Neuron (in vitro differentiated cells): ENCODE results near the gene INSIG1.

Experiments used
- H2AFZ ChIP-seq: one replicate; pipeline ENCODE4 v1.6.1; 2013; ENCODE audit warnings: low read depth, mild to moderate bottlenecking, inconsistent platforms, low read length, moderate library complexity
- H3K27me3 ChIP-seq: one replicate; pipeline ENCODE4 v1.6.1; 2013; ENCODE audit warnings: low read length; ENCODE audit not compliant: insufficient read depth
- H3K36me3 ChIP-seq: one replicate; pipeline ENCODE4 v1.6.1; 2013; ENCODE audit warnings: low read length; ENCODE audit not compliant: insufficient read depth
- H3K4me1 ChIP-seq: one replicate; pipeline ENCODE4 v1.6.1; 2013; ENCODE audit warnings: low read length; ENCODE audit not compliant: insufficient read depth
- H3K4me3 ChIP-seq: 2 replicates; pipeline ENCODE4 v1.5.1; 2013; ENCODE audit warnings: mild to moderate bottlenecking, low read length, moderate library complexity
- H3K9me3 ChIP-seq: one replicate; pipeline ENCODE4 v1.6.1; 2013; ENCODE audit warnings: low read length

Gene INSIG1

DNA sequence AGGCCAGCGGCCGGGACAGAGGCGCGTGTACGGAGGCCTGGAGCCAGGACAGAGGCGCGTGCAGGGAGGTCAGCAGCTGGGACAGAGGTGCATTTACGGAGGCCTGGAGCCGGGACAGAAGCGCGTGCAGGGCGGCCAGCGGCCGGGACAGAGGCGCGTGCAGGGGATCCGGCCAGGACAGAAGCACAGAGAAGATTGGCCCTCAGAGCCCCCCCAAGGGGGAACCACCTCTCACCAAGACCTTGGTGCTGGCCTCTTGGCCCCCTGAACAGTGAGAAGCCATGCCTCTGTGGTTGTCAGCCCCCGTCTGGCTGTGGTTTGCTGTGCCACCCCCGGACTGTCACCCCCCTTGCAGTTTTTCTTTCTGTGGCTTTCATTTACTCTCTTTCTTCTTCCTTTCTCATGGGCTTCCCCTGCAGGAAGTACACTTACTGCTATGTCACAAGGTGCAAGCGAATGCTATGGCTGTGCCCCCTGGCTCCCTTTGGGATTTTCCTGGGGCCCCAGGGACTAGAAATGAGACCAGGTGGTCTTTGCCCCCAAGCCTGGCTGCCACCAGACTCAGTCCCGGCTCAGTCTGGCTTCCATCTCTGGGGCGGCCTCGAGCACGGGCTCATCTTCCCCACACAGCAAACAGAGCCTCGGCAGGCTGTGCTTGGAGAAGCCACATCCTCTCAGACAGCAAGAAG is 41.1 kb downstream of the INSIG1 start:
- H3K27me3 ChIP-seq = peaks cover 10% of the 10 kb centered on the region
- H2AFZ ChIP-seq = no peak overlapping the region
- H3K36me3 ChIP-seq = no peaks in the 10 kb centered on the region
- H3K4me3 ChIP-seq = no peak overlapping the region
- H3K9me3 ChIP-seq = no peaks in the 10 kb centered on the region
- H3K4me1 ChIP-seq = no peaks in the 10 kb centered on the region

DNA sequence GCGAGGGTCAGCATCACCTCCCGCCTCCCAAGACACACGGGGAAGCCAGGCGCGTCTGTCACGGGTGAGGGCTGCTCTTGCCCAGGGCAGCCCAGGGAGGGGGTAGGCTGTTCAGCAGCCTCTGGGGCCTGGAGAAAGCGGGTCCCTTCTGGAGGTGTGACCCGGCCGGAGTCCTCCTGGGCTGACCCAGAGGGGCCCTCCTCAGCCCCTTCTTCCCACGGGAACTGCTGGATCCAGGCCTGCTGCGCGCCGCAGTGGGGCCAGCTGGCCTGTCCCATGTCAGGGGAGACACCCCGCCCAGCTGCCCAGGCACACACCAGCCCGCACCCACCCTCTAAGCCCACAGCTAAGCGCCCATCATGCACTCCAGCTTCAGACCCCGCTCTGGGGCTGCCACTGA is 41.8 kb downstream of the INSIG1 start:
- no peaks in the 10 kb centered on the region for H3K4me1 ChIP-seq
- no peak overlapping the region for H3K4me3 ChIP-seq
- peaks cover 7% of the 10 kb centered on the region for H3K27me3 ChIP-seq
- no peaks in the 10 kb centered on the region for H3K9me3 ChIP-seq
- no peaks in the 10 kb centered on the region for H3K36me3 ChIP-seq
- H2AFZ ChIP-seq = no peak overlapping the region

DNA sequence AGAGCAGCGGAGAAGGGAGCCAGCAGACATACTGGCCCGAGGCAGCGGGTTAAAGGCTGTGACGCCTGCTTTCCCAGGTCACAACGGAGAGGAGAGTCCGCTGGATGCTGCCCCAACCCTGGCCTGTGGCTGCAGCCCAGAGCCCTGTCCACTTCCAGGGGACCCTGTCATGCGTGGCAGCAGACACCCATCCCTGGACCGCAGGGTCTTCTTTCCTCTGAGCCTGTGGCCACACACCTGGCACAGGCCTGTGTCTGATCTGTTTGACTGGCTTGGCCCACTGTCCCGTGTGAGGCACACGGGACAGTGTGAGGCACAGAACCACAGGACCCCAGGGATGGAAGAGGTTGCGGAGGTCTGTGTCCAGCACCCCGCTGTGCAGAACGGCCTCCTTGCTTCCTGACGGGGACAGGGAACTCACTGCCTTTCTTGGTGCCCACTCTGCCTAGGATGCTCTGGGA is 42.4 kb downstream of the INSIG1 start:
- no peaks in the 10 kb centered on the region for H3K36me3 ChIP-seq
- H3K27me3 ChIP-seq = peaks cover 7% of the 10 kb centered on the region
- no peak overlapping the region for H2AFZ ChIP-seq
- no peaks in the 10 kb centered on the region for H3K4me1 ChIP-seq
- no peaks in the 10 kb centered on the region for H3K9me3 ChIP-seq
- no peak overlapping the region for H3K4me3 ChIP-seq

DNA sequence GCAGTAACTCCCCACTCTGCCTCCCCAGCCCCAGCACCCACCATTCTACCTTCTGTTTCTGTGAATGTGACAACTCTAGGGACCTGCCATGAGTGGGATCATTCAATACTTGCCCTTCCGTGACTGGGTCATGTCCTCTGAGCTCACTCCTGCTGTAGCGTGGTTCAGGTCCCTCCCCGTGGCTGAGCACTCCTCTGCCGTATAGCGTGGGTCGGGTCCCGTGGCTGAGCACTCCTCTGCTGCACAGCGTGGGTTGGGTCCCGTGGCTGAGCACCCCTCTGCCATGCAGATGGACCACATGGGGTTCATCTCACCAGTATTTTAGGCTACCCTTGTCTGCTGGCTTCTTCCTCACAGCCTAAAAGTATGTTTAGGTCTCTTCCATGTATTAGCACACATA is 43.0 kb downstream of the INSIG1 start:
- Histone ChIP-seq H3K4me3 (no peak overlapping the region), H3K4me1 (no peaks in the 10 kb centered on the region), H3K36me3 (no peaks in the 10 kb centered on the region), H3K27me3 (peaks cover 7% of the 10 kb centered on the region), H2AFZ (no peak overlapping the region), H3K9me3 (no peaks in the 10 kb centered on the region)

DNA sequence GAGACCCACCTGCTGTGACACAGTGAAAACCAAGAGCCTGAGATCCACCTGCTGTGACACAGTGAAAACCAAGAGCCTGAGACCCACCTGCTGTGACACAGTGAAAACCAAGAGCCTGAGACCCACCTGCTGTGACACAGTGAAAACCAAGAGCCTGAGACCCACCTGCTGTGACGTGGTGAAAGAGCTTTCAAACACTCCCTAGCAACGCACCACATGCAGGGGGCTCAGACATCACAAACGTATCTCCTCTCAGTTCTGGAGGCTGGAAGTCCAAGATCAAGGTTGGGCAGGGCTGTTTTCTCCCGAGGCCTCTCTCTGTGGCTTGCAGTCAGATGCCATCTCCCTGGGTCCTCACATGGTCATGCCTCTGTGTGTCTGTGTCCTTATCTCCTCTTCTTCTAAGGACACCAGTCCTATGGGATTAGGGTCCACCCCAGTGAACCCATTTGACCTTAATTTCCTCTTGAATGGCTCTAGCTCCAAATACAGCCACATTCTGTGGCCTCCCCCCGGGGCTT is 43.8 kb downstream of the INSIG1 start:
- H3K4me3 ChIP-seq = no peak overlapping the region
- no peak overlapping the region for H2AFZ ChIP-seq
- no peaks in the 10 kb centered on the region for H3K9me3 ChIP-seq
- H3K36me3 ChIP-seq = no peaks in the 10 kb centered on the region
- no peaks in the 10 kb centered on the region for H3K4me1 ChIP-seq
- peaks cover 7% of the 10 kb centered on the region for H3K27me3 ChIP-seq

DNA sequence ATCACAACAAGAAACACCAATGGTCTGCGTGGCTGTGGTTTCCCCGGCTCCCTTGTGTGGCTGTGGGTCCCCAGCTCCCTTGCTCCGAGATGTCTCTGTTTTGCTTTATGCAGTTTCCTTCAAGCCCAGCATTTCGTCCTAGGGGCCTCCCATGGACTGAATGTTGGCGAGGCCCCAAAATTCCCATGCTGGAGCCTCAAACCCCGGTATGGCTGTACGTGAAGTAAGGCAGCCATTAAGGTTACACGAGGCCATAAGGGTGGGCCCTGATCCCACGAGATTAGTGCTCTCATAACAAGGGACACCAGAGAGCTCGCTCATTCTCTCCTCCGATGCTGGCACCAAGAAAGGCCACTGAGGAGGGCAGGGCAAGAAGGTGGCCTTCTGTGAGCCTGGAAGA is 44.6 kb downstream of the INSIG1 start:
- Histone ChIP-seq H2AFZ (no peak overlapping the region), H3K4me1 (no peaks in the 10 kb centered on the region), H3K9me3 (no peaks in the 10 kb centered on the region), H3K27me3 (peaks cover 7% of the 10 kb centered on the region), H3K4me3 (no peak overlapping the region), H3K36me3 (no peaks in the 10 kb centered on the region)

DNA sequence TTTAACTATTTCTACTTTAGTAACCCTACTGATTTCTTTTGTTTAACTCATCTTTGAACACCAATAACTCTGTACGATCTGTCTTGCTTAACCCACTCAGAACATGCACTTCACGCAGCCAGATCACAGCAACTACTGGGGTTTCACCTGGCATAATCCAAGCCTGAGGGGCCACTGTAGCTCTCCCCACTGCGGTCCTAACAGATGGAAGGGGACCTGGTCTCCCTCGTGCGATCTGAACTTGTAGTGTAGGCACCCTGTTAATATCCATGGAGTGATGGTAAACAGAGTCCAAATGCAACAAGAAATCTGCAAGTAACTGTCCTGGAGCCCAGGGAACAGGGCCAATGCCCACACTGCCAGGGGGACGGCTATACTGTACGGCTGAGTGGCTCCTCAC is 45.5 kb downstream of the INSIG1 start:
- Histone ChIP-seq H3K27me3 (peaks cover 7% of the 10 kb centered on the region), H3K36me3 (no peaks in the 10 kb centered on the region), H3K4me1 (no peaks in the 10 kb centered on the region), H3K4me3 (no peak overlapping the region), H3K9me3 (no peaks in the 10 kb centered on the region), H2AFZ (no peak overlapping the region)

DNA sequence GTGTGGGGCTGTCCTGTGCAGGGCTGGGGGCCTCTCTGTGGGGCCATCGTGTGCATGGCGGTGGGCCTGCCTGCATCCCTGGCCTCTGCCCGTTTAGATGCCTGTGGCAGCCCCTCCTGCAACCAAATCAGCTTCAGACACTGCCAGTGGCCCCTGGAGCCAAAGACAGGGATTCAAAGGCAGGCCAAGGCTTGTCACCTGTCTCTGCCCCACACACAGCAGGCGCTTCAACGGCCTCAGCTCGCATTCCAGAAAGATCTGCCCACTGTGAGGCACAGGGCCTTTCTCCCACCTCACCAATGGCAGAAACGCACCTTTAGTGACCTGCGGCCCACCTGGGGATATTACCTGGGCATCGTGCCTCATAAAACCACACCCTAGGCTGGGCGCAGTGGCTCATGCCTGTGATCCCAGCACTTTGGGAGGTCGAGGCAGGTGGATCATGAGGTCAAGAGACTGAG is 46.0 kb downstream of the INSIG1 start:
- peaks cover 7% of the 10 kb centered on the region for H3K27me3 ChIP-seq
- H3K4me1 ChIP-seq = no peaks in the 10 kb centered on the region
- no peaks in the 10 kb centered on the region for H3K36me3 ChIP-seq
- no peak overlapping the region for H3K4me3 ChIP-seq
- no peak overlapping the region for H2AFZ ChIP-seq
- H3K9me3 ChIP-seq = no peaks in the 10 kb centered on the region

DNA sequence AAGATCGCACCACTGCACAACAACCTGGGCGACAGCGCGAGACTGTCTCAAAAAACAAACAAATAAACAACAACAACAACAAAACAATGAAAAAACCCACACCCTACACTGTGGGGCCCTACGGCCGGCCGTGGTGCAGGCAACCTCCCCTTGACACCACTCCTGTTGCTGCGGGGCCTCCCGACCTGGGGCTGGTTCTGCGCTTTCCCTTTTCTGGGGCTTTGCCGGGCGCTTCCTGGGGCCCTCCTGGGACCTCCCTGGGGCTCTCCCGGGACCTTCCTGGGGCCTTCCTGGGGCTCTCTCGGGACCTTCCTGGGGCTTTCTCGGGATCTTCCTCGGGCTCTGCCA is 46.6 kb downstream of the INSIG1 start:
- H3K9me3 ChIP-seq = no peaks in the 10 kb centered on the region
- no peak overlapping the region for H2AFZ ChIP-seq
- no peaks in the 10 kb centered on the region for H3K4me1 ChIP-seq
- H3K4me3 ChIP-seq = no peak overlapping the region
- H3K36me3 ChIP-seq = no peaks in the 10 kb centered on the region
- H3K27me3 ChIP-seq = peaks cover 8% of the 10 kb centered on the region

DNA sequence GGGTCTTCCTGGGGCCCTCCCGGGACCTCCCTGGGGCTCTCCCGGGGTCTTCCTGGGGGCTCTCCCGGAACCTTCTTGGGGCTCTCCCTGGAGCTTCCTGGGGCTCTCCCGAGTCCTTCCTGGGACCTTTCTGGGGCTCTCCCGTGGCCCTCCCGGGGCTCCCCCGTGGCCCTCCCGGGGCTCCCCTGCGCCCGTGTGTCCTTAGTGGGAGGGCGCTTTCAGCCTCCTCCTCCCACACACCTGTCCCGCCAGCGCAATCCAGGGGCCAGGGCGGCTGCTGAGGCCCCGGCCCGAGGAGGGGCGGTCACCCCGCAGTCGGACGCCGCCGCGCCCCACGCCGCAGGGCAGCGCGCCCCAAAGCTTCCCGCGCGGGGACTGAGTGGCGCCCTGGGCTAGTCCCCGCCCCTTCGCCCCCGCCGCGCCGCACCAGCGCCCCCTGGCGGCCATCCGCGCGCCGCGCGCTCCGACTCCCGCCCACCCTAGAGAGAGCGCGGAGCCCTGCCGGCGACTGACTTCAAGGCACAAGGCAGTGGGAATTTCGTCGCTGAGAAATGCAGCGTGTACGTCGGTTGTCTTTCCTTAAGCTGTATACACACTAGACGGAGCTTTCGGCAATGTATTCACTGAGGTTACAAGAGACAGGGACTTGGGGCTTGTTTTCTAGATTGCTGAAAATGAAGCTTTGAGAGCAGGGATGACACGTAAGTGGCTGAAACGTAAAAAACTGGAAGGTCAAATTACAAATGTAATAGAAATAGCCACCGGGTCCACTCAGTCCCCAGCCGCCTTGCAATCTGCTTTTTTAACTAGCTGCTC is 47.1 kb downstream of the INSIG1 start:
- Histone ChIP-seq H3K9me3 (no peaks in the 10 kb centered on the region), H2AFZ (no peak overlapping the region), H3K4me3 (peak overlapping the region; percentile 25), H3K4me1 (no peaks in the 10 kb centered on the region), H3K36me3 (no peaks in the 10 kb centered on the region), H3K27me3 (peaks cover 11% of the 10 kb centered on the region)

DNA sequence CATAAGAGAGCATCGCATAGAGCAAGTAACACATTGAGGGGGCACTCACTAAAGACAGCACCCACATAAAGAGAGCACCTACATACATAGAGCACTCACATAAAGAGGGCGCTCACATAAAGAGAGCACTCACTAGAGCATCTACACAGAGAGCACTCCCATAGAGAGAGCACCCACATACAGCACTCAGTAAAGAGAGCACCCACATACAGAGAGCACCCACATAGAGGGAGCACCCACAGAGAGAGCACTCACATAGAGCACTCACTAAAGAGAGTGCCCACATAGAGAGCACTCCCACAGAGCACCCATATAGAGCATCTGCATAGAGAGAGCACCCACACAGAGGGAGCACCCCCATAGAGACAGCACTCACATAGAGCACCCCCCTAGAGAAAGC is 47.8 kb downstream of the INSIG1 start:
- Histone ChIP-seq H3K9me3 (no peaks in the 10 kb centered on the region), H3K36me3 (no peaks in the 10 kb centered on the region), H3K27me3 (peaks cover 11% of the 10 kb centered on the region), H2AFZ (no peak overlapping the region), H3K4me3 (no peak overlapping the region), H3K4me1 (no peaks in the 10 kb centered on the region)

DNA sequence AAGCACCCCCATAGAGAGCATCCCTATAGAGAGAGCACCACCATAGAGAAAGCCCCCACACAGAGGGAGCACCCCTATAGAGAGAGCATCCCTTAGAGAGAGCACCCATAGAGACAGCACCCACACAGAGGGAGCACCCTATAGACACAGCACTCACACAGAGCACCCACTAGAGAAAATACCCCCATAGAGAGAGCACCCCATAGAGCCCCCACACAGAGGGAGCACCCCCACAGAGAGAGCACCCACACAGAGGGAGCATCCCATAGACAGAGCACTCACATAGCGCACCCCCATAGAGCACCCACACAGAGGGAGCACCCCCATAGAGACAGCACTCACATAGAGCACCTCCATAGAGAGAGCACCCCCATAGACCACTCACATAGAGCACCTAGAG is 48.6 kb downstream of the INSIG1 start:
- Histone ChIP-seq H3K4me1 (no peaks in the 10 kb centered on the region), H3K9me3 (no peaks in the 10 kb centered on the region), H3K27me3 (peaks cover 11% of the 10 kb centered on the region)

DNA sequence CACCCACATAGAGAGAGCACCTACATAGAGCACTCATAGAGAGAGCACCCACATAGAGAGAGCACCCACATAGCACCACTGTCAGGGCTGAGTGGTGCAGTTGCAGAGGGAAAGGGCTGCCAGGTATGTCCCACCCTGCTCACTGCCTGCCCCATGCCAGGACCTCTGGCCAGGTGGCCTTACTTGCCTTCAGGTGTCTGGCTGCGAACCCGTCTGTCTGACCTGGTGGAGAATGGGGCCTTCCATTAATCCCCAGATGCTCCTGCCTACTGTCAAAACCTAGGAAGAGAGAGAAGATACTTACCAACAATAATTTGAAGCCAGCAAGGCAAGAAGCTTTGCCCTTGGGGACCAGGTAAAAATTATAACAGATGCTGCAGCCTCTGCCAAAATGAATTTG is 51.1 kb downstream of the INSIG1 start:
- no peaks in the 10 kb centered on the region for H3K4me1 ChIP-seq
- H3K4me3 ChIP-seq = no peak overlapping the region
- peaks cover 13% of the 10 kb centered on the region for H3K27me3 ChIP-seq
- no peaks in the 10 kb centered on the region for H3K36me3 ChIP-seq
- no peak overlapping the region for H2AFZ ChIP-seq
- no peaks in the 10 kb centered on the region for H3K9me3 ChIP-seq

More for the DNA sequence above, 48.6 kb downstream of the INSIG1 start:
- H2AFZ ChIP-seq = no peak overlapping the region
- no peak overlapping the region for H3K4me3 ChIP-seq
- no peaks in the 10 kb centered on the region for H3K36me3 ChIP-seq
